Kidney epithelial cell (primary cell): ENCODE measurements around the gene CLEC4D. TPM values are rescaled to one million over a fixed set of nuclear protein-coding genes. Genes with fewer than 3 reads are reported as not detected.

Experiments
- DNase-seq: peaks from one replicate; pipeline ENCODE4 v3.0.0-alpha.2; 2010; ENCODE audit warnings: low read depth
- H3K27me3 ChIP-seq: 2 replicates; pipeline ENCODE4 v1.6.0; 2011; ENCODE audit warnings: low read length; ENCODE audit not compliant: control insufficient read depth, insufficient read depth
- H3K36me3 ChIP-seq: 2 replicates; pipeline ENCODE4 v1.5.1; 2011; ENCODE audit warnings: low read length; ENCODE audit not compliant: control insufficient read depth, insufficient read depth
- H3K4me3 ChIP-seq: 2 replicates; pipeline ENCODE4 v1.5.1; 2011; ENCODE audit warnings: low read depth, mild to moderate bottlenecking, control low read depth, low read length
- CTCF ChIP-seq: IDR thresholded peaks from 2 replicates; pipeline ENCODE4 v1.5.1; 2011; ENCODE audit warnings: mild to moderate bottlenecking, moderate library complexity, low read length, control low read depth, inconsistent platforms; ENCODE audit not compliant: insufficient read depth, poor library complexity, severe bottlenecking
- total RNA-seq: library from RNA; depleted of rRNA; stranded (reverse); fragments of >200 nt; gene quantifications from 2 replicates; pipeline ENCODE4 v1.2.3, GENCODE V29; 2015

Gene CLEC4D
- total RNA-seq, 1 donor from 2014 or later: not detected

GRCh38 chr12:8544295-8544694 is 31.0 kb downstream of the CLEC4D start:
- Histone ChIP-seq H3K27me3 (no peaks in the 10 kb centered on the region), H3K36me3 (no peaks in the 10 kb centered on the region), H3K4me3 (no peak overlapping the region)
- TF ChIP-seq CTCF: peak; percentile 89
- no peak for DNase-seq

- no peaks in the 10 kb centered on the region for H3K27me3 ChIP-seq
- H3K36me3 ChIP-seq: no peaks in the 10 kb centered on the region
- DNase-seq: no peak
- H3K4me3 ChIP-seq: no peak overlapping the region
- no peak for TF ChIP-seq CTCF
Measured at GRCh38 chr12:8546591-8546990, 33.3 kb downstream of the CLEC4D start.

- no peak for TF ChIP-seq CTCF
- no peak for DNase-seq
- Histone ChIP-seq H3K27me3 (no peaks in the 10 kb centered on the region), H3K36me3 (no peaks in the 10 kb centered on the region), H3K4me3 (no peak overlapping the region)
Measured at GRCh38 chr12:8547645-8548044, 34.3 kb downstream of the CLEC4D start.

- Histone ChIP-seq H3K36me3 (no peaks in the 10 kb centered on the region), H3K27me3 (no peaks in the 10 kb centered on the region), H3K4me3 (no peak overlapping the region)
- no peak for TF ChIP-seq CTCF
- DNase-seq: no peak
Measured at GRCh38 chr12:8548192-8548591, 34.9 kb downstream of the CLEC4D start.

GRCh38 chr12:8549381-8549780 is 36.1 kb downstream of the CLEC4D start:
- Histone ChIP-seq H3K4me3 (no peak overlapping the region), H3K27me3 (no peaks in the 10 kb centered on the region), H3K36me3 (no peaks in the 10 kb centered on the region)
- no peak for DNase-seq
- TF ChIP-seq CTCF: no peak

- DNase-seq: no peak
- no peaks in the 10 kb centered on the region for H3K27me3 ChIP-seq
- H3K36me3 ChIP-seq: no peaks in the 10 kb centered on the region
- TF ChIP-seq CTCF: peak; percentile 26
- H3K4me3 ChIP-seq: no peak overlapping the region
Measured at GRCh38 chr12:8553088-8553627, 39.9 kb downstream of the CLEC4D start.
